Placental epithelial cell (primary cell): ENCODE data around the gene UQCR10. TPM values are rescaled to one million over a fixed set of nuclear protein-coding genes. Genes with fewer than 3 reads are reported as not detected.

ENCODE experiments used
- small RNA-seq: library from RNA; depleted of rRNA; stranded (forward); fragments of <200 nt; gene quantifications from one replicate; pipeline ENCODE3, GENCODE V24; 2012
- total RNA-seq: library from RNA; depleted of rRNA; stranded (reverse); fragments of >200 nt; gene quantifications from 2 replicates; pipeline ENCODE4 v1.2.3, GENCODE V29; 2012

UQCR10 gene
- 60.1 and 82.6 TPM in 2 replicates for total RNA-seq

DNA sequence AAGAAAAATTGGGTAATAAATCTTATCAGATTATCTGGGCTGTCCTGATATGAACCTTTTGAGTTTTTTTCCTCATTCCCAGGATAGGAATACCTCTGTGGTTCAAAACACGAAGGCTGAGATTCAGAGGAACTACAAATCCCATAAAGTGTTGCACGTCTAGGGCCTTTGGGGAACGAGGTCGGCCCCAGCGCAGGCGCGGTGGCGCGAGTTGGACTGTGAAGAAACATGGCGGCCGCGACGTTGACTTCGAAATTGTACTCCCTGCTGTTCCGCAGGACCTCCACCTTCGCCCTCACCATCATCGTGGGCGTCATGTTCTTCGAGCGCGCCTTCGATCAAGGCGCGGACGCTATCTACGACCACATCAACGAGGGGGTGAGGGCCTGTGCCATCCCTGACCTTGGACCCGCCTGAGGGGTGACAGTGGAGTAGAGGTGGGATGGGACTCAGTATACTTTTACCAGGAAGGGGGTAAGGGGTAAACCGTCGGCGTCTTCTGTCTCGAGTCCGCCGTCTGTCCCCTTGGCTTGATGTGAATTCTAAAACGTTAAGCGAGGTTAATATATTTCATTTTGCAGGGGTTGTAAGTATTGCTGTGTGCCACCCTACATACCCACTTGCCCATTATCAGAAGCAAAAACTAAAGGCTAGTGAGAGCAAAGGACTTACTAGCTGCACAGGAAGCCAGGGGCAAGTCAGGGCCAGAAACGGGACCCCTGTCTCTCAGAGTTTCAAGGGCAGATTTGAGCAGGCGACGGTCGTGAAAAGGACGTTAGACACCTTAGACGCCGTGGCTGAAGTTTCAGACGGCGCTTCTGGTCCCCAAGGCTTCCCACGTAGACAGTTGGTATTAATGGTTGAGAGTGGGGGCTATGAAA is at the start of gene UQCR10:
TSS of gene UQCR10 (plus strand) at position 199 of the 881 bp plus-strand sequence. CDS start at position 229, 30 bp downstream.

DNA sequence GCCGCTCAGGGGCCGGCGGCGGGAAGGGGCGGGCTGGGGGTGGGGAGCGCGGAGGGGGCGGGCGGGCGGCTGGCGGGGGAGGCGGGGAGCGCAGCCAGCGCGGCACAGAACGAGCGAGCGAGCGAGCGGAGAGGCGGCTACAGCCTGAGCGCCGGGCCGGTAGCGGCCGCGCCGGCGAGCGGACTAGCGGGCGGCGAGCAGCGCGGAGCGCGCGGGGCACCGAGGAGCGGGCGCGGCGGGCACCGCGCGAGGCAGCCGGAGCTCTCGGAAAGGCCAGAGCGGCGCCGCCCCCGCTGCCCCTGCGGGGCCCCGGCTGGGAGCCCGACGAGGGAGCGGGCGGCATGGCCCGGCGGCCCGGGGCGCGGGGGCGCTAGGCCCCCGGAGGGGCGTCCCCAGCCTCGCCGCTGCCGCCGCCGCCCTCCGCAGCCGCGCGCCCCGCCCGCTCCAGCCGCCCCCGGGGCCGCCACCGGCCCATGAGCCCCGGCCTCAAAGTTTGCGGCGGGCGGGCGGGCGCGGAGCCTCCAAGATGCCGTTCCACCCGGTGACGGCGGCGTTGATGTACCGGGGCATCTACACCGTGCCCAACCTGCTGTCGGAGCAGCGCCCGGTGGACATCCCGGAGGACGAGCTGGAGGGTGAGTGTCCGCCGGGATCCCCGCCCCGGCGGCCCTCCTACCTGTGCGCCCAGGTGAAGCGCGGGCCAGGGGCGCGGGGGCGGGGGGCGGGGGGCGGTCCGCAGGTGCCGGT is 47.1 kb upstream of the UQCR10 start, which contains the start of gene CABP7:
TSS of gene CABP7 (plus strand) at position 105 of the 747 bp plus-strand sequence. CDS start at position 527, 422 bp downstream.

DNA sequence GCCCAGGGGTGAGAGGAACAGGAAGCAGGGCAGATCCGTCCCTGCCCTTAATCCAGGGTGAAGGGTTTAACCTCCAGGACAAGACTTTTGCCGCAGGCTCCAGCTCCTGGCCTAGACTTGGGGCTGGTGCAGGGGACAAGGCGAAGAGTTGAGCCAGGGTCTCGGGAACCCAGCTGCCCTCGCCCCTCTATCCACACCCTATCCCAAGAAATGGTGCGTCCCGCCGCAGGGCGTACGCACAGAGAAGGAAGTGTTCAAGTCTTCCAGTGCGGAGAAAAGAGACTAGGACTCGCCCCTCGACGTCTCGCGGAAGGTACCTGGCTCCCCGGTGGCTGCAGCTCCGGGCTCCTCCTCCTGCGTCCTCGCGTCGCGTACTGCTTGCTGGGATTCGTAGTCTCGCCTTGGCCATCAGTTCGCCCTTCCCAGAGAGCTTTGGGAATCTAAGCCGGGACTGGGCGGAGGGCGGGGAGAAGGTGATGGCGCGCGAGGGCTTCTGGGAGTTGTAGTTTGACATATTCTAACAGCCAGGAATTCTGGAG is 468 bp upstream of the UQCR10 start, which contains the start of gene ZMAT5:
TSS of gene ZMAT5 (minus strand) at position 376 of the 539 bp plus-strand sequence. CDS start 18,463 bp downstream, outside the sequence.

Small RNA genes lying within 50 kb of the gene (small RNA-seq; reads per million reads assigned to genes)
- not detected for gene RF00019

Other genes starting within 250 kb of the UQCR10 start
- gene THOC5, start 213.6 kb upstream of the UQCR10 start, total RNA-seq = 40.5 and 49.5 TPM in 2 replicates
- 53.8 and 71.9 TPM in 2 replicates for gene NIPSNAP1, start 186.3 kb upstream of the UQCR10 start, total RNA-seq
- 47.5 and 96.3 TPM in 2 replicates for gene NF2, start 163.7 kb upstream of the UQCR10 start, total RNA-seq
- gene CABP7, start 47.4 kb upstream of the UQCR10 start, total RNA-seq = under 0.01 TPM in 2 replicates
- gene ZMAT5, start 362 bp upstream of the UQCR10 start, total RNA-seq = 12.1 and 14.9 TPM in 2 replicates
- 35.3 and 41.2 TPM in 2 replicates for gene ASCC2, start 70.9 kb downstream of the UQCR10 start, total RNA-seq
- 51.0 and 65.6 TPM in 2 replicates for gene MTMR3, start 115.8 kb downstream of the UQCR10 start, total RNA-seq